Glutamatergic neuron (in vitro differentiated cells): ENCODE data around the gene CACNG7. TPM values are rescaled to one million over a fixed set of nuclear protein-coding genes. Genes with fewer than 3 reads are reported as not detected.
A peak's percentile ranks its signal among the peaks of the same experiment; 100 is the strongest.

ENCODE experiments used
- DNase-seq: peaks from one replicate; pipeline ENCODE4 v3.0.0; 2022
- H3K27ac Mint-ChIP-seq: one replicate; pipeline ENCODE4 v1.8.0; 2020; ENCODE audit warnings: mild to moderate bottlenecking, mixed read lengths, inconsistent platforms; ENCODE audit not compliant: unreplicated experiment
- H3K27me3 Mint-ChIP-seq: one replicate; pipeline ENCODE4 v1.8.0; 2020; ENCODE audit warnings: mild to moderate bottlenecking, moderate library complexity, mixed read lengths, inconsistent platforms; ENCODE audit not compliant: unreplicated experiment
- H3K36me3 Mint-ChIP-seq: one replicate; pipeline ENCODE4 v1.8.0; 2020; ENCODE audit warnings: mild to moderate bottlenecking, mixed read lengths, inconsistent platforms; ENCODE audit not compliant: unreplicated experiment
- H3K4me1 Mint-ChIP-seq: one replicate; pipeline ENCODE4 v1.8.0; 2020; ENCODE audit warnings: mild to moderate bottlenecking, low read depth, mixed read lengths, inconsistent platforms; ENCODE audit not compliant: unreplicated experiment
- H3K4me3 Mint-ChIP-seq: one replicate; pipeline ENCODE4 v1.8.0; 2020; ENCODE audit warnings: mild to moderate bottlenecking, mixed read lengths, inconsistent platforms; ENCODE audit not compliant: unreplicated experiment
- H3K9me3 Mint-ChIP-seq: one replicate; pipeline ENCODE4 v1.8.0; 2020; ENCODE audit warnings: mild to moderate bottlenecking, moderate library complexity, mixed read lengths, inconsistent platforms; ENCODE audit not compliant: unreplicated experiment
- CTCF ChIP-seq: fragments of 200-600 bp; sonication (generic); IDR thresholded peaks from one replicate; pipeline ENCODE4 v1.5.0; 2021; ENCODE audit not compliant: partially characterized antibody, unreplicated experiment
- total RNA-seq: library from RNA; stranded (reverse); fragmentation: NEBNext Ultra II Directional; extraction: Animal tissue kit (Norgen Biotek cat#: 25700); gene quantifications from one replicate; pipeline ENCODE4 v1.2.1, GENCODE V29; 2021; ENCODE audit not compliant: unreplicated experiment

CACNG7 gene
- total RNA-seq, 1 donor from 2014 or later, result 60.4 TPM

GRCh38 chr19:53977429-53977990 lies 68.4 kb downstream of the CACNG7 start:
- Mint-ChIP-seq H3K9me3 (peaks cover 11% of the 10 kb centered on the region), H3K4me3 (peak overlapping the region; percentile 89), H3K4me1 (peaks cover 8% of the 10 kb centered on the region), H3K27me3 (peaks cover 12% of the 10 kb centered on the region), H3K36me3 (peaks cover 12% of the 10 kb centered on the region), H3K27ac (peak overlapping the region; percentile 11)
- DNase-seq, result peak; percentile 76
- no peak for TF ChIP-seq CTCF

GRCh38 chr19:53977991-53978731 lies 69.1 kb downstream of the CACNG7 start:
- TF ChIP-seq CTCF, result no peak
- peaks cover 11% of the 10 kb centered on the region for H3K9me3 Mint-ChIP-seq
- H3K4me3 Mint-ChIP-seq, result peak overlapping the region; percentile 89
- H3K27ac Mint-ChIP-seq, result peak overlapping the region; percentile 59
- peaks cover 12% of the 10 kb centered on the region for H3K27me3 Mint-ChIP-seq
- DNase-seq, result peak; percentile 96
- H3K4me1 Mint-ChIP-seq, result peaks cover 8% of the 10 kb centered on the region
- H3K36me3 Mint-ChIP-seq, result peaks cover 12% of the 10 kb centered on the region

- H3K4me3 Mint-ChIP-seq, result peak overlapping the region; percentile 94
- H3K4me1 Mint-ChIP-seq, result peaks cover 8% of the 10 kb centered on the region
- TF ChIP-seq CTCF, result no peak
- peaks cover 12% of the 10 kb centered on the region for H3K27me3 Mint-ChIP-seq
- no peak for DNase-seq
- peaks cover 11% of the 10 kb centered on the region for H3K9me3 Mint-ChIP-seq
- peaks cover 12% of the 10 kb centered on the region for H3K36me3 Mint-ChIP-seq
- H3K27ac Mint-ChIP-seq, result peak overlapping the region; percentile 87
These were observed 70.1 kb downstream of the CACNG7 start for GRCh38 chr19:53978975-53979801.

GRCh38 chr19:53980539-53981375 lies 71.7 kb downstream of the CACNG7 start:
- Mint-ChIP-seq H3K27ac (peak overlapping the region; percentile 19), H3K27me3 (peaks cover 12% of the 10 kb centered on the region), H3K4me3 (peak overlapping the region; percentile 94), H3K4me1 (peaks cover 8% of the 10 kb centered on the region), H3K9me3 (peaks cover 11% of the 10 kb centered on the region), H3K36me3 (peaks cover 12% of the 10 kb centered on the region)
- DNase-seq, result peak; percentile 59
- no peak for TF ChIP-seq CTCF
